ENCODE results near the gene SPECC1.

DNA sequence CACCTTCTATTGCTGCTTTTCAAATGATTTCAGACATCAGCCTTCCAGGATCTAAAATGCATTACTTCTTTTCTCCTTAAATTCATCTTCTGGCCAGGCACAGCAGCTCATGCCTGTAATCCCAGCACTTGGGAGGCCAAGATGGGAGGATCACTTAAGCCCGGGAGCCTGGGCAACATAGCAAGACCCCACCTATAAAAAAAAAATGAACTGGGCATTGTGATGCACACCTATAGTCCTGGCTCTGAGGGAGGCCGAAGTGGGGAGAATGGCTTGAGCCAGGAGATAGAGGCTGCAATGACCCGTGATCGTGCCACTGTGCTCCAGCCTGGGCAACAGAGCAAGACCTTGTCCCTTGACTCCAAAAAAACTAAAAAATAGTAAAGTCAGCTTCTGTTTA, 208.5 kb downstream of the SPECC1 start:
- TF ChIP-seq GATA2 (IDR thresholded peaks at IDR 0.05; ENCODE audit: low read depth, low read length) = no peak
- no peak for TF ChIP-seq GATA3 (IDR thresholded peaks at IDR 0.05; ENCODE audit: low read depth, low read length)
